GM19238 (cell line): Measurements from ENCODE around the gene SEC14L6.
"Not testable (repeated sequence)": the region's sequence is repeated elsewhere in the genome, so short reads cannot be mapped to it uniquely, and the experiment has no call there.

Experiments used
- DNase-seq: peaks from one replicate; pipeline ENCODE4 v3.0.0; 2011; ENCODE audit warnings: low spot score; ENCODE audit not compliant: insufficient read length

Gene SEC14L6

DNA sequence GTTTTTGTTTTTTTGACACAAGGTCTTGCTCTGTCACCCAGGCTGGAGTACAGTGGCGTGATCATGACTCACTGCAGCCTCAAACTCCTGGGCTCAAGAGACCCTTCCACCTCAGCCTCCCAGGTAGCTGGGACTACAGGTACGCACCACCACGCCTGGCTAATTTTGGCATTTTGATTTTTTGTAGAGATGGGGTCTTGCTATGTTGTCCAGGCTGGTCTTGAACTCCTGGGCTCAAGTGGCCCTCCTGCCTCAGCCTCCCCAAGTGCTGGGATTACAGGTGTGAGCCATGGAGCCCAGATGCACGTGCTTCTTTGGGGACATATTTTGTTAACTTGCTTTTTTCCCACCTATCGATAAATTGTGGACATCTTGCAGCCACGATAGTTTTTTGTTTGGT lies 20.7 kb upstream of the SEC14L6 start:
- DNase-seq = not testable (repeated sequence)

GRCh38 chr22:30566125-30566524 lies 19.6 kb upstream of the SEC14L6 start:
- no peak for DNase-seq

GRCh38 chr22:30565341-30565740 lies 18.8 kb upstream of the SEC14L6 start:
- DNase-seq = no peak

DNA sequence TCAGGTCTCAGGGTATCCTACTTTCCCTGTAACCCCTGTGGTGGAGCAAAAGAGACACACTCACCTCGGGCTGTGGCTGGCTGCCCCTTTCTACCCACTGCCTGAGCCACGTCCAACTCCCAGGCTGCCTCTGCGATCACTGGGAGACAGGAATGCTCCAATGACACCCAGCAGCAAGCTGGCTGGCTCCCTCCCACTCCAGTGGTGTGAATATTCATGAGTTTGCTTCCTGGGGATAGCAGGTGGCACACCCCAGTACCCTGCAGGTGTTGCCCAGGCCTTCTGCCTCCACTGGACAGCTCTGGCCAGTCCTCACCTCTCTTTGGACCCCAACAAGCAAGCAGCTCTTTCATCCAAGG lies 18.2 kb upstream of the SEC14L6 start:
- no peak for DNase-seq

DNA sequence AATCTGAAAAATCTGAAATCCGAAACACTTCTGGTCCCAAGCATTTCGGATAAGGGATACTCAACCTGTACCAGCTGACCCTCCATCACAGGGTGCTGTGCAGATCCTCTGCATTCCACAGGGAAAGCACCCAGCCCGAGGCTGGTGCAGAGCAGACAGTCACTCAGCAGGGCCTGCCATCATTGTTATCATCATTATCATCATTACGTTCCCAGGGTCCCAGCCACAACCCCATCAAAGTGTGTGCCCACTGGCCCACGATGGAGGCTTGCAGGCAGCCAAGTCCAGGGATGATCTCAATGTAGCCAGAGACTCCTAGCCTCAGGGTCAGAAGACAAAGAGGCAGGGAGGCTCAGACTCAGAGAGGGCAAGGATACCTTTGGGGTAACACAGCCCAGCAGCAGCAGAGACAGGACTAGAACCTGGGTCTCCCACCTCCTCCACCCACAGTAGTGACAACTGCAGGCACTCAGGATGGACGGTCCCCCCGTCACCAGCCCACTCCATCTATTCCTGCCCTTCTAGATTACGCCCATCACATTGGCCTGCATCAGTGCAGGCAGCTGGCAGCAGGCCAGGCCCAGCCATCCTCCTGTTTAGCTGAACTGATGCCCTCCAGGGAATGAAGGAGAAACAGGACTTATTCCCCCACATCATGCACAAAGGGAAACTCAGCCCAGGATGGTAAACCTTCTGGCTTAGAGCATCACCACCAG lies 17.7 kb upstream of the SEC14L6 start:
- DNase-seq = no peak

DNA sequence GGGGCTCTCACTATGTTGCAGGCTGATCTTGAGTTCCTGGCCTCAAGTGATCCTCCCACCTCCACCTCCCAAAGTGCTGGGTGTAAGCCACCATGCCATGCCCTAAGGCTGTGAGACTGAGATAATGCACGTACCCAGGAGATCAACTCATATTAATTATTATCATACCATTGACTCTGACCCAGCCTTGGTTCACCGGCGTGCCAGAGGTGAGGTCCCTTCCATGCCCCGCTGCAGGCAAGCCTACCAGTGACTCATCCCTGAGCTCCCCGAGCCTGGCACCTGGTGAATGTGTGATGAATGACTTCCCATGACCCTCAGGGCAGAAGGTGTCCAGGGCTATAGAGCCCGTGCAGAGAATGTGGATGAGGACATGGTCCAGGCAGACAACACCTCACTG lies 15.8 kb upstream of the SEC14L6 start:
- DNase-seq = no peak

- DNase-seq = no peak
Measured at GRCh38 chr22:30561402-30562189, 15.1 kb upstream of the SEC14L6 start.

DNA sequence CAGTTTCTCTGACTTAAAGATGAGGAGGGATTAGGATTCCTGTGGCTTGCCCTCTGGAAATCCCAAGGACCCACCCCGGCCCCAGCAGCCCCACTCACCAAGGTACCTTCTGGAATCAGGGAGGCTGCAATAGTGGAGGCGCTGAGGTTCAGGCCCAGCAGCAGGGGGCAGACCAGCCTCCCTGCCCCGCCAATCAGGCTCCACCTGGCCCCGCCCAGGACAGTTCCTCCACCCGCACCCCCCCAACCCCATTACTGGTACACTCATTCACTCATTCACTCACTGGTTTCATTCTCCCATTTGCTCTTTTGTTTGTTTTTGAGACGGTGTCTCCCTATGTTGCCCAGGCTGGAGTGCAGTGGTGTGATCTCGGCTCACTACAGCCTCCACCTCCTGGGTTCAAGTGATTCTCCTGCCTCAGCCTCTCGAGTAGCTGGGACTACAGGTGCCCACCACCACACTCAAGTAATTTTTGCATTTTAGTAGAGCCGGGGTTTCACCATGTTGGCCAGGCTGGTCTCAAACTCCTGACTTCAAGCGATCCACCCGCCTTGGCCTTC lies 14.2 kb upstream of the SEC14L6 start:
- DNase-seq = not testable (repeated sequence)

- DNase-seq = no peak
Measured at GRCh38 chr22:30559889-30560288, 13.3 kb upstream of the SEC14L6 start.

DNA sequence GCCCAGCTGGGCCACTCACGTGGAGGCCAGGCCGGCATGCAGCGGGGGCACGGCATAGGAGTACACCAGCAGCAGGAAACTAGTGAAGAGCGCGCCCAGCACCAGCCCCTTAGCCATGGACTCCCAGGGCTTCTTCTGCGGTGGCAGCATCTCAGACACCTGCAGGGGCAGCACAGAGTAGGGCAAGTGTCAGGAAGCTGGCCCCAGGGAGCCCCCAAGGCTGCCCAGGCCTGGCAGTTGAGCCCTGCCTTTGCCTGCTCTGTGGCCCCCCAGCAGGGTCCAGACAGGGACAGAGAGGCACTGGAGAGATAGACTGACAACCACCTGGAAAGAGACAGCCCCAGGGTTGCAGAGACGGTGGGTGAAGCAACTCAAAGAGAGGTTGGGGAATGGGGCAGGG lies 10.7 kb upstream of the SEC14L6 start:
- DNase-seq = no peak

DNA sequence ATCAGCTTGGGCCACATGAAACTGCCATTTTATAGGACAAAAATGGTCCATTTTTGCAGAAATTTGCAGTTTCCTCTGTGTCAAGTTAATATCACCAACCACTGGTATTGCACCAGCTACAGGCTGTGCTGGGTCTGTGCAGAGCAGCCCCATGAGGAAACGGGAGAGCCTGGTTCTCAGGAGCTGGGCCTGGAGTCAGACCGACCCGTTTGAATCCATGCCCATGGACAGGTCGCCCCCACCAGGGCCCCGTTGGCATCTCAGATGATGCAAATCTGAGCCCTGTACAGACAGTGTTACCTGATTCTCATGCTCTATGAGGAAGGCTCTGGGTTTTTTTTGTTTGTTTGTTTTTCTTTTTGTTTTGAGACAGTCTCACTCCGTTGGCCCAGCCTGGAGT lies 9.8 kb upstream of the SEC14L6 start:
- no peak for DNase-seq

GRCh38 chr22:30555282-30556210 lies 9.0 kb upstream of the SEC14L6 start:
- DNase-seq = no peak

DNA sequence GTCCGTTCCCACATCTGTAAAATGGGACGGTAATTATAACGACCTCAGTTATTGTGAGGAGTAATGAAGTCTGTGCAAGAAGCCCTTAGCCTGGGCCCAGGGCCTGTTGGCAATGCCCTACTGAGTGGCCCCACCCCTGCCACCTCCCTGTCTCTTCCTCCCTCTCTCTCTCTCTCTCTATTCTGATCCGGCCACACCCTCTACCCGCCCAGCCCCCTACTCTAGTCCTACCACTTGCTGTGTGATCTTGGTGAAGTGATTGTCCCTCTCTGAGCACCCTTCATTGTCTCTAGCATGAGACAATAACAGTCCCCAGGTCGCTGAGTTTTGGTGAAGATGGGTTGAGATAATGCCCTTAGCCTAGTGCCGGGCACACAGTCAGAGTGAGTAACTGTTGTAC lies 7.4 kb upstream of the SEC14L6 start:
- DNase-seq = no peak

GRCh38 chr22:30552719-30553118 lies 6.2 kb upstream of the SEC14L6 start:
- no peak for DNase-seq

DNA sequence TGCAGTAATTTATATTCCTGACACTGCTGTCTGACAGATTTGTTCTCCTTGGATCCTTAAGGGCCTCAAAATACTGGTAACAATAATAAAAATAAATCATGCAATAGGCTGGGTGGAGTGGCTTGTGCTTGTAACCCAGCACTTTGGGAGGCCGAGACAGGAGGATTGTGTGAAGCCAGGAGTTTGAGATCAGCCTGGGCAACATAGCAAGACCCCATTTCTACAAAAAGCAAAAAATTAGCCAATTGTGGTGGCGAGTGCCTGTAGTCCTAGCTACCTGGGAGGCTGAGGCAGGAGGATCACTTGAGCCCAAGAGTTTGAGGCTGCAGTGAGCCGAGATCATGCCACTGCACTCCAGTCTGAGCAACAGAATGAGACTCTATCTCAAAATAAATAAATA lies 5.3 kb upstream of the SEC14L6 start:
- DNase-seq = not testable (repeated sequence)

- DNase-seq = no peak
Measured at GRCh38 chr22:30547188-30547587, 647 bp upstream of the SEC14L6 start.

- DNase-seq = no peak
Measured at GRCh38 chr22:30542811-30543188, 3.7 kb downstream of the SEC14L6 start.

GRCh38 chr22:30541961-30542810 lies 4.4 kb downstream of the SEC14L6 start:
- DNase-seq = no peak

DNA sequence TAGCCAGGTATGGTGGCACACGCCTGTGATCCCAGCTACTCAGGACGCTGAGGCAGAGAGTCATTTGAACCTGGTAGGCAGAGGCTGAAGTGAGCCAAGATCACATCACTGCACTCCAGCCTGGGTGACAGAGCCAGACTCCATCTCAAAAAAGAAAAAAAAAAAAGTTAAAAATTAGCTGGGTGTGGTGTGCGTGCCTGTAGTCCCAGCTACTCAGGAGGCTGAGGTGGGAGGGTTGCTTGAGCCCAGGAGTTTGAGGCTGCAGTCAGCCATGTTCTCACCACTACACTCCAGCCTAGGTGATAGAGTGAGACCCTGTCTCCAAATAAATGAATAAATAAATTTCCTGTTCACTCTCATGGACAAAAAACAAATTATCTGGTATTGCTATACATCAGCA lies 5.0 kb downstream of the SEC14L6 start:
- not testable (repeated sequence) for DNase-seq

GRCh38 chr22:30539368-30539767 lies 7.2 kb downstream of the SEC14L6 start:
- DNase-seq = no peak

- no peak for DNase-seq
Measured at GRCh38 chr22:30538280-30538679, 8.3 kb downstream of the SEC14L6 start.
